Measurements from ENCODE around the gene PGAM5. TPM values are rescaled to one million over a fixed set of nuclear protein-coding genes. Genes with fewer than 3 reads are reported as not detected.

PGAM5 gene
- polyA plus RNA-seq, 1 donor from 2014 or later = 32.5 TPM

DNA sequence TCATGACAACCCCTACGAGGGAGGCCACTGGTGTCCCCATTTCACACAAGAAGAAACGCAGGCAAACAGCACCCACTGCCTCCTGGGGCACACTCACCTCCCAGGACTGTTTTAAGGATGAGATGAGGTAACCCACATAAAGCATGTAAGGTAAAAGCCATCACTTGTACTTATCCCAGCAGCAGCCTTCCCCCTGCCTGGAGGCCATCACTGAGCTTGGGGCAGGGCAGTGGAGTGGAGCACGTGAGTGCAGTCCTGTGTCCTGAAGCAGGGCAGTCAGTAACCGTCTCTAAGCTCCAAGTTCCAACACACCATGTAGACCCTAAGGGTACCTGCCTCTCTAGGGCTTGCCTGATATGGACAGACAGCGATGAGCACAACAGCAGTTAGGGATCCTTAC lies 25.2 kb upstream of the PGAM5 start:
- Histone ChIP-seq H3F3A (ENCODE audit: insufficient read depth, low read length, poor library complexity, severe bottlenecking) (no peaks in the 10 kb centered on the region), H3K27me3 (ENCODE audit: insufficient read depth, low read depth, low read length) (peaks cover 3% of the 10 kb centered on the region), H3K36me3 (ENCODE audit: insufficient read depth, low read length) (no peaks in the 10 kb centered on the region), H3K27ac (ENCODE audit: low read length) (no peak overlapping the region), H2AFZ (ENCODE audit: low read depth, low read length) (no peak overlapping the region), H3K4me3 (ENCODE audit: low read length) (no peak overlapping the region), H3K79me2 (replicated peaks; ENCODE audit: insufficient read depth, low read length) (peaks cover 23% of the 10 kb centered on the region), H3K9me2 (ENCODE audit: insufficient read depth, low read length) (no peaks in the 10 kb centered on the region), H3K4me2 (ENCODE audit: low read length) (no peak overlapping the region), H4K20me1 (ENCODE audit: insufficient read depth) (no peaks in the 10 kb centered on the region), H3K9me3 (ENCODE audit: low read length) (no peaks in the 10 kb centered on the region), H3K9ac (ENCODE audit: low read length) (no peak overlapping the region)
- TF ChIP-seq MXI1 (conservative IDR thresholded peaks at IDR 0.05; ENCODE audit: poor library complexity, severe bottlenecking) = no peak
- TF ChIP-seq EZH2 (IDR thresholded peaks at IDR 0.05; ENCODE audit: borderline replicate concordance, insufficient read depth, low read length, poor library complexity, severe bottlenecking) = no peak
- TF ChIP-seq CTCF (IDR thresholded peaks at IDR 0.05; ENCODE audit: poor library complexity, severe bottlenecking) = no peak
- TF ChIP-seq TAF1 (IDR thresholded peaks at IDR 0.05; ENCODE audit: low read depth) = no peak
- no peak for TF ChIP-seq SMC3 (conservative IDR thresholded peaks at IDR 0.05; ENCODE audit: poor library complexity)
- TF ChIP-seq EP300 (conservative IDR thresholded peaks at IDR 0.05; ENCODE audit: poor library complexity, severe bottlenecking) = no peak
- TF ChIP-seq POLR2AphosphoS5 (IDR thresholded peaks at IDR 0.05) = no peak
- TF ChIP-seq RAD21 (conservative IDR thresholded peaks at IDR 0.05) = no peak

DNA sequence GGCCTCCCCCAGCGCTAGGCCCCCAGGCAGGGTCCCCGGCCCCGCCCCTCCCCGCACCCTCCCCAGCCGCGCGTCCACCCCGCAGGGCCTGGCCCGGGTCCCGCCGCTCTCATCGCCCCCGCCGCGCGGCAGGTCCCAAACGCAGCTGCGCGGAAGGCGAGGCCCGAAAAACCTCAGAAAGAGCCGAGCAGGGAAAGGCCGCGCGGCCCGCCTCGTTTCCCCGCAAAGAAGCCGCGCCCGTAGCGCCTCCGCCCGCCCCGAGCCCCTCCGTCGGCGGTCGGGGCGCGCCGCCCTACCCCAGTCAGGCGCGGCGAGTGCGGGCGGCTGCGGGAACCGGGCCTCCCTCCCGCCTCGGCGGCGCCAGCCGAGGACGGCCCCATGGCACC lies 23.8 kb upstream of the PGAM5 start:
- peak overlapping the region; percentile 50 for H3K9ac ChIP-seq (ENCODE audit: low read length)
- no peak for TF ChIP-seq SMC3 (conservative IDR thresholded peaks at IDR 0.05; ENCODE audit: poor library complexity)
- no peak for TF ChIP-seq EP300 (conservative IDR thresholded peaks at IDR 0.05; ENCODE audit: poor library complexity, severe bottlenecking)
- TF ChIP-seq EZH2 (IDR thresholded peaks at IDR 0.05; ENCODE audit: borderline replicate concordance, insufficient read depth, low read length, poor library complexity, severe bottlenecking) = no peak
- TF ChIP-seq, protein P1, sequence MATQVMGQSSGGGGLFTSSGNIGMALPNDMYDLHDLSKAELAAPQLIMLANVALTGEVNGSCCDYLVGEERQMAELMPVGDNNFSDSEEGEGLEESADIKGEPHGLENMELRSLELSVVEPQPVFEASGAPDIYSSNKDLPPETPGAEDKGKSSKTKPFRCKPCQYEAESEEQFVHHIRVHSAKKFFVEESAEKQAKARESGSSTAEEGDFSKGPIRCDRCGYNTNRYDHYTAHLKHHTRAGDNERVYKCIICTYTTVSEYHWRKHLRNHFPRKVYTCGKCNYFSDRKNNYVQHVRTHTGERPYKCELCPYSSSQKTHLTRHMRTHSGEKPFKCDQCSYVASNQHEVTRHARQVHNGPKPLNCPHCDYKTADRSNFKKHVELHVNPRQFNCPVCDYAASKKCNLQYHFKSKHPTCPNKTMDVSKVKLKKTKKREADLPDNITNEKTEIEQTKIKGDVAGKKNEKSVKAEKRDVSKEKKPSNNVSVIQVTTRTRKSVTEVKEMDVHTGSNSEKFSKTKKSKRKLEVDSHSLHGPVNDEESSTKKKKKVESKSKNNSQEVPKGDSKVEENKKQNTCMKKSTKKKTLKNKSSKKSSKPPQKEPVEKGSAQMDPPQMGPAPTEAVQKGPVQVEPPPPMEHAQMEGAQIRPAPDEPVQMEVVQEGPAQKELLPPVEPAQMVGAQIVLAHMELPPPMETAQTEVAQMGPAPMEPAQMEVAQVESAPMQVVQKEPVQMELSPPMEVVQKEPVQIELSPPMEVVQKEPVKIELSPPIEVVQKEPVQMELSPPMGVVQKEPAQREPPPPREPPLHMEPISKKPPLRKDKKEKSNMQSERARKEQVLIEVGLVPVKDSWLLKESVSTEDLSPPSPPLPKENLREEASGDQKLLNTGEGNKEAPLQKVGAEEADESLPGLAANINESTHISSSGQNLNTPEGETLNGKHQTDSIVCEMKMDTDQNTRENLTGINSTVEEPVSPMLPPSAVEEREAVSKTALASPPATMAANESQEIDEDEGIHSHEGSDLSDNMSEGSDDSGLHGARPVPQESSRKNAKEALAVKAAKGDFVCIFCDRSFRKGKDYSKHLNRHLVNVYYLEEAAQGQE (IDR thresholded peaks at IDR 0.05; ENCODE audit: borderline replicate concordance) = no peak
- TF ChIP-seq MXI1 (conservative IDR thresholded peaks at IDR 0.05; ENCODE audit: poor library complexity, severe bottlenecking) = no peak
- no peak for TF ChIP-seq RAD21 (conservative IDR thresholded peaks at IDR 0.05)
- TF ChIP-seq CTCF (IDR thresholded peaks at IDR 0.05; ENCODE audit: poor library complexity, severe bottlenecking) = no peak
- no peak for TF ChIP-seq TAF1 (IDR thresholded peaks at IDR 0.05; ENCODE audit: low read depth)
- TF ChIP-seq POLR2AphosphoS5 (IDR thresholded peaks at IDR 0.05) = no peak

More for the DNA sequence above, 23.8 kb upstream of the PGAM5 start:
- Histone ChIP-seq H3K4me3 (ENCODE audit: low read length) (peak overlapping the region; percentile 63), H3K9me2 (ENCODE audit: insufficient read depth, low read length) (no peaks in the 10 kb centered on the region), H3K27me3 (ENCODE audit: insufficient read depth, low read depth, low read length) (peaks cover 3% of the 10 kb centered on the region), H4K20me1 (ENCODE audit: insufficient read depth) (no peaks in the 10 kb centered on the region), H3K9me3 (ENCODE audit: low read length) (no peaks in the 10 kb centered on the region), H3K79me2 (replicated peaks; ENCODE audit: insufficient read depth, low read length) (peaks cover 19% of the 10 kb centered on the region), H3F3A (ENCODE audit: insufficient read depth, low read length, poor library complexity, severe bottlenecking) (no peaks in the 10 kb centered on the region), H3K27ac (ENCODE audit: low read length) (no peak overlapping the region), H3K4me2 (ENCODE audit: low read length) (no peak overlapping the region), H2AFZ (ENCODE audit: low read depth, low read length) (no peak overlapping the region), H3K36me3 (ENCODE audit: insufficient read depth, low read length) (no peaks in the 10 kb centered on the region)
